SK-N-MC (cell line): Measurements from ENCODE around the gene TSPAN2.

Experiments
- EZH2 ChIP-seq: fragments of 200-600 bp; sonication (generic); IDR thresholded peaks from one replicate; pipeline ENCODE4 v1.6.1; 2017; ENCODE audit warnings: antibody characterized with exemption
- POLR2AphosphoS5 ChIP-seq: IDR thresholded peaks from 2 replicates; pipeline ENCODE4 v1.6.1; 2012; ENCODE audit warnings: mild to moderate bottlenecking, low read depth, low read length, borderline replicate concordance

DNA sequence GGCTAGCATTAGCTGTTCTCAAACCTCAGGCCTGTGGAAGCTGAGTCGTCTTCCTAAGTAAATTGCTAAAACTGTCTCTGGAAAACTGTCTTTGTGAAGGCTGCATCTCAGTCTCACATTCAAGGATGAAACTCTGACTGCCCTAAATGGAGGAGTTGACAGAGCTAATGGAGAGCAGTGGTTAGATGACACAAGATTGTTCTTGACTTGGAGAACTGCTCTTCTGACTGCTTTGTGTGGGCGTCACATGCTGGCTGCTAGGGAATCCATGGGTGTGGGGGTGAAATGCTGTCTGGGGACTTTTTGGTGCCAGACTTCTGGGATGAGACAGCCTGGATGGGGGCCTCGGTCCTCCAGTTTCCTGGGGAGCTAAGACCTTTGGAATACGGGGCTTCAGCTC, 24.5 kb upstream of the TSPAN2 start:
- TF ChIP-seq EZH2 (no peak), POLR2AphosphoS5 (no peak)
